IMR-90 (cell line): Measurements from ENCODE around the gene TRIM47. TPM values are rescaled to one million over a fixed set of nuclear protein-coding genes. Genes with fewer than 3 reads are reported as not detected.

ENCODE experiments used
- ATAC-seq: fragments of 200-7000 bp; cut with Tn5 transposase; 2 replicates; pipeline ENCODE4 v1.9.1; 2020; ENCODE audit warnings: low read depth, mild to moderate bottlenecking, moderate library complexity
- BruUV-seq: library from RNA; stranded (reverse); fragments of 400-500 nt; replicated peaks from 2 replicates; lab custom pipeline; 2021; lab: Mats Ljungman, UMichigan
- CTCF ChIA-PET: fragments of 300-600 bp; formaldehyde crosslinking; extraction: SDS; loops from one replicate; lab custom pipeline; 2021; ENCODE audit warnings: antibody characterized with exemption; lab: Yijun Ruan, JAX
- POLR2A ChIA-PET: fragments of 300-600 bp; sonication (Branson Sonifier 250); formaldehyde crosslinking; loops from one replicate; lab custom pipeline; 2022; ENCODE audit warnings: antibody characterized with exemption; ENCODE audit not compliant: unreplicated experiment; lab: Charles Lee
- DNase-seq: peaks from one replicate; pipeline ENCODE4 v3.0.0; 2013
- H2AFZ ChIP-seq: replicated peaks from 2 replicates; pipeline ENCODE3; 2013; ENCODE audit warnings: low read length, mild to moderate bottlenecking; ENCODE audit not compliant: poor library complexity
- H2AK5ac ChIP-seq: 2 replicates; pipeline ENCODE4 v1.6.1; 2013; ENCODE audit warnings: low read depth, low read length, inconsistent platforms
- H2AK9ac ChIP-seq: replicated peaks from 2 replicates; pipeline ENCODE3; 2013; ENCODE audit warnings: mild to moderate bottlenecking, low read depth, low read length, moderate library complexity; ENCODE audit not compliant: poor library complexity
- H2BK120ac ChIP-seq: 2 replicates; pipeline ENCODE4 v1.6.1; 2013; ENCODE audit warnings: low read depth, low read length, inconsistent platforms
- H2BK15ac ChIP-seq: 3 replicates; pipeline ENCODE4 v1.6.1; 2013; ENCODE audit warnings: low read depth, low read length, inconsistent platforms
- H2BK20ac ChIP-seq: 2 replicates; pipeline ENCODE4 v1.6.1; 2013; ENCODE audit warnings: low read depth, mild to moderate bottlenecking, inconsistent platforms, low read length, moderate library complexity
- H2BK5ac ChIP-seq: 2 replicates; pipeline ENCODE4 v1.6.1; 2013; ENCODE audit warnings: mild to moderate bottlenecking, low read depth, low read length, inconsistent platforms; ENCODE audit not compliant: poor library complexity, severe bottlenecking
- H3K14ac ChIP-seq: replicated peaks from 2 replicates; pipeline ENCODE4 v1.6.1; 2013; ENCODE audit warnings: low read depth, low read length, inconsistent platforms
- H3K18ac ChIP-seq: 2 replicates; pipeline ENCODE4 v1.6.1; 2013; ENCODE audit warnings: low read depth, low read length, control low read depth
- H3K23ac ChIP-seq: 2 replicates; pipeline ENCODE4 v1.6.1; 2013; ENCODE audit warnings: low read depth, low read length, inconsistent platforms
- H3K27ac ChIP-seq: 2 replicates; pipeline ENCODE4 v1.5.1; 2013; ENCODE audit warnings: mild to moderate bottlenecking, control low read depth, low read length; ENCODE audit not compliant: insufficient read depth
- H3K27me3 ChIP-seq: 2 replicates; pipeline ENCODE4 v1.6.1; 2013; ENCODE audit warnings: low read length; ENCODE audit not compliant: control insufficient read depth, insufficient read depth
- H3K36me3 ChIP-seq: 2 replicates; pipeline ENCODE4 v1.6.1; 2013; ENCODE audit warnings: low read length, mixed read lengths; ENCODE audit not compliant: control insufficient read depth, insufficient read depth
- H3K4ac ChIP-seq: 2 replicates; pipeline ENCODE4 v1.6.1; 2013; ENCODE audit warnings: low read depth, low read length, inconsistent platforms
- H3K4me1 ChIP-seq: 2 replicates; pipeline ENCODE4 v1.6.1; 2013; ENCODE audit warnings: low read length, mixed read lengths; ENCODE audit not compliant: control insufficient read depth, insufficient read depth
- H3K4me2 ChIP-seq: 2 replicates; pipeline ENCODE4 v1.6.1; 2013; ENCODE audit warnings: low read depth, mild to moderate bottlenecking, control low read depth, low read length, moderate library complexity
- H3K4me3 ChIP-seq: 2 replicates; pipeline ENCODE4 v1.5.1; 2013; ENCODE audit warnings: low read depth, mild to moderate bottlenecking, control low read depth, low read length, moderate library complexity; ENCODE audit not compliant: insufficient read depth
- H3K56ac ChIP-seq: 2 replicates; pipeline ENCODE4 v1.6.1; 2013; ENCODE audit warnings: low read length, inconsistent platforms; ENCODE audit not compliant: insufficient read depth; ENCODE audit errors: extremely low read depth
- H3K79me1 ChIP-seq, 2 experiments: 2 replicates each; pipeline ENCODE4 v1.6.1; 2013; ENCODE audit warnings: low read length in 2 of 2, inconsistent platforms in 1 of 2, low read depth in 1 of 2
- H3K9ac ChIP-seq: 2 replicates; pipeline ENCODE4 v1.6.1; 2013; ENCODE audit warnings: low read depth, low read length, control low read depth
- H3K9me1 ChIP-seq: 2 replicates; pipeline ENCODE4 v1.6.1; 2013; ENCODE audit warnings: low read length, inconsistent platforms; ENCODE audit not compliant: insufficient read depth
- H3K9me3 ChIP-seq: 2 replicates; pipeline ENCODE4 v1.6.1; 2013; ENCODE audit warnings: low read length; ENCODE audit not compliant: control insufficient read depth, insufficient read depth
- H4K20me1 ChIP-seq: 2 replicates; pipeline ENCODE4 v1.6.1; 2013; ENCODE audit warnings: low read length, inconsistent platforms; ENCODE audit not compliant: insufficient read depth
- H4K5ac ChIP-seq: 2 replicates; pipeline ENCODE4 v1.6.1; 2013; ENCODE audit warnings: mild to moderate bottlenecking, low read depth, low read length, control low read depth
- H4K8ac ChIP-seq, 2 experiments: 2 replicates each; pipeline ENCODE4 v1.6.1; 2013; ENCODE audit warnings: low read depth in 2 of 2, low read length in 2 of 2, control low read depth in 1 of 2, inconsistent platforms in 1 of 2
- H4K91ac ChIP-seq: 2 replicates; pipeline ENCODE4 v1.6.1; 2013; ENCODE audit warnings: low read depth, low read length, inconsistent platforms; ENCODE audit not compliant: insufficient read depth
- BHLHE40 ChIP-seq: fragments of 150-350 bp; IDR thresholded peaks from 2 replicates; pipeline ENCODE4 v1.6.1; 2016; ENCODE audit warnings: mild to moderate bottlenecking, low read depth, low read length
- CEBPB ChIP-seq: IDR thresholded peaks from 2 replicates; pipeline ENCODE4 v1.6.1; 2012; ENCODE audit warnings: low read depth, low read length, improper control_type of control experiment
- CHD1 ChIP-seq: IDR thresholded peaks from 2 replicates; pipeline ENCODE4 v1.6.1; 2012; ENCODE audit warnings: low read depth, low read length, improper control_type of control experiment
- MAFK ChIP-seq: IDR thresholded peaks from 2 replicates; pipeline ENCODE4 v1.6.1; 2012; ENCODE audit warnings: low read depth, low read length, improper control_type of control experiment
- MAZ ChIP-seq: IDR thresholded peaks from 2 replicates; pipeline ENCODE4 v1.6.1; 2012; ENCODE audit warnings: low read depth, mild to moderate bottlenecking, low read length, improper control_type of control experiment, moderate library complexity, borderline replicate concordance
- MXI1 ChIP-seq: IDR thresholded peaks from 2 replicates; pipeline ENCODE4 v1.6.1; 2012; ENCODE audit warnings: low read depth, mild to moderate bottlenecking, low read length, moderate library complexity, borderline replicate concordance
- NFE2L2 ChIP-seq: fragments of 150-350 bp; IDR thresholded peaks from 2 replicates; pipeline ENCODE4 v1.6.1; 2016; ENCODE audit warnings: low read depth, mild to moderate bottlenecking, low read length
- POLR2A ChIP-seq: IDR thresholded peaks from 2 replicates; pipeline ENCODE4 v1.6.1; 2012; ENCODE audit warnings: mild to moderate bottlenecking, low read depth, low read length
- RAD21 ChIP-seq: IDR thresholded peaks from 2 replicates; pipeline ENCODE4 v1.6.1; 2012; ENCODE audit warnings: low read length, improper control_type of control experiment
- RCOR1 ChIP-seq: IDR thresholded peaks from 2 replicates; pipeline ENCODE4 v1.6.1; 2012; ENCODE audit warnings: mild to moderate bottlenecking, low read length, improper control_type of control experiment; ENCODE audit not compliant: insufficient replicate concordance
- RFX5 ChIP-seq: IDR thresholded peaks from 2 replicates; pipeline ENCODE4 v1.8.0; 2012; ENCODE audit warnings: low read depth, mild to moderate bottlenecking, low read length, moderate library complexity
- SMC3 ChIP-seq: fragments of 150-350 bp; IDR thresholded peaks from 2 replicates; pipeline ENCODE4 v1.6.1; 2016; ENCODE audit warnings: low read depth, mild to moderate bottlenecking, antibody characterized with exemption, low read length, moderate library complexity
- WGBS, 2 experiments: methylation state at CpG; one replicate each; pipeline versions ENCODE4 v1.1.5 to v1.1.7; 2013; ENCODE audit warnings: missing lambda C conversion rate in 2 of 2; ENCODE audit not compliant: insufficient read length in 1 of 2; ENCODE audit errors: extremely low coverage in 2 of 2; 5-methylcytosine and 5-hydroxymethylcytosine counted together
- dilution Hi-C: fragments of 300-500 bp; cut with HindIII; formaldehyde crosslinking; loops from one replicate; pipeline ENCODE4 v1.14.3; 2018; ENCODE audit warnings: low sequenced_read_pairs; ENCODE audit not compliant: unreplicated experiment
- in situ Hi-C: fragments of 300-500 bp; cut with MboI; formaldehyde crosslinking; loops from 3 replicates; pipeline ENCODE4 v1.14.3; 2019; ENCODE audit warnings: low sequenced_read_pairs, inconsistent platforms, mixed read lengths
- intact Hi-C: fragments of 100-400 bp; cut with micrococcal nuclease; formaldehyde crosslinking; loops from 2 replicates; pipeline ENCODE4 v1.10.0; 2022
- polyA plus RNA-seq, 3 experiments: library from polyadenylated mRNA; depleted of rRNA; stranded (reverse); fragments of >200 nt; gene quantifications; 2 replicates each; pipeline ENCODE4 v1.2.3, GENCODE V29; 2012; ENCODE audit warnings: low replicate concordance in 1 of 3
- total RNA-seq: library from RNA; depleted of rRNA; stranded (reverse); fragments of >200 nt; gene quantifications from 2 replicates; pipeline ENCODE4 v1.2.3, GENCODE V29; 2012
- TF ChIP-seq, protein P1 (sequence below): fragments of 150-350 bp; IDR thresholded peaks from 2 replicates; pipeline ENCODE4 v1.6.1; 2017; ENCODE audit warnings: mild to moderate bottlenecking, antibody characterized with exemption, low read length, low read depth
- TF ChIP-seq, protein P2 (sequence below): fragments of 150-350 bp; IDR thresholded peaks from 2 replicates; pipeline ENCODE4 v1.6.1; 2016; ENCODE audit warnings: low read depth, mild to moderate bottlenecking, low read length, moderate library complexity, borderline replicate concordance
- TF ChIP-seq, protein P3 (sequence below): conservative IDR thresholded peaks from 2 replicates; pipeline ENCODE4 v1.5.1; 2012; ENCODE audit warnings: mild to moderate bottlenecking, low read depth, low read length, improper control_type of control experiment

Gene TRIM47
- total and polyA plus RNA-seq, 2 of the 4 experiments (the other 2 are of a cell fraction) = 1.4 to 7.5 TPM

DNA sequence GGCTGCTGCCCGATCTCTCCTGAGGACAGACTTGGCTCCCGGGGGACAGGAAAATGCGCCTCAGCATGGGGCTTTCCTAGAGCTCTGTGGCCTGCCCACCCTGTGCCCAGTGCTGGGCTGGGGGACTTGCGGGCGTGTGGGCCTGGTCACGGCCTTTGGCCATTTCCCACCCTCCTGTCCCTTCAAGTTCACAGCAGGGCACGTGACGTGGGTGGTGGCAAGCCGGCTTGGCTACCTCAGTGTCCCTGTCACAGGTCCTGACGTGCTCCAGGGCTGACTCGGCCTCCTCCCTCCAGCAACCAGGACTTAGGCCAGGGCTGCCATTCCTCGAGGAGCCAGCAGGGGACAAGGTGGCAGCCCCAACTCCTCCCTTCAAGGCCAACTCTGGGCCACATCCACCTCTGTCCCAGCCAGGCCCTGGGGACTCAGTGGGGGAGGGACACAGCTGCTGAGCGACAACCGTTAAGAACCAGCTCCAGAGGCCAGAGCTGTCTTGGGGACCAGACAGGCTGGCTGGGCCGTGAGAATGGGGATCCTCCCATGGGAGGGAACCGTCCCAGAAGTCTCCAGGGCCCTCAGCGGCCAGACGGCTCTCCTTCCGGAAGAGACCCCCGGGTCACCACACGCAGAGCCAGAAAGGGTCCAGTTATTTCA lies 33.2 kb downstream of the TRIM47 start:
- Histone ChIP-seq H4K91ac (peak overlapping the region; percentile 66), H3K4me2 (no peak overlapping the region), H2BK120ac (peak overlapping the region; percentile 88), H3K23ac (no peak overlapping the region; the same call in 1 of the 2 replicates), H3K9me1 (0 out of 2 replicates have a peak, but pooled peaks cover 4% of the 10 kb centered on the region), H3K27me3 (no peaks in the 10 kb centered on the region), H2BK20ac (no peak overlapping the region; the same call in 1 of the 2 replicates), H3K27ac (peak overlapping the region; percentile 26), H4K20me1 (peaks cover 7% of the 10 kb centered on the region), H3K36me3 (peaks cover 40% of the 10 kb centered on the region), H3K56ac (no peak overlapping the region), H3K9ac (no peak overlapping the region), H2AK5ac (peak overlapping the region; percentile 86), H3K18ac (no peak overlapping the region), H2AK9ac (peak overlapping the region; percentile 98), H4K5ac (no peak overlapping the region), H3K4ac (peak overlapping the region; percentile 85), H2BK5ac (peak overlapping the region; percentile 82), H2AFZ (peak overlapping the region; percentile 88), H4K8ac (peak overlapping the region; percentile 4 to 83; a peak in 3 of 4 replicates), H3K9me3 (no peaks in the 10 kb centered on the region), H3K79me1 (0 out of 4 replicates have a peak, but pooled peaks cover 0 to 2% of the 10 kb centered on the region in 2 experiments), H2BK15ac (no peak overlapping the region; the same call in 2 of the 3 replicates), H3K4me1 (peaks cover 6% of the 10 kb centered on the region), H3K14ac (peak overlapping the region; percentile 63), H3K4me3 (no peak overlapping the region)
- peak; percentile 73 for DNase-seq
- ChIA-PET CTCF (no interaction called here), POLR2A (no interaction called here)
- in situ Hi-C loops (no loop called here), dilution Hi-C loops (no loop called here), intact Hi-C loops (no loop called here)
- ATAC-seq = peak; percentile 95
- WGBS, 2 experiments = 48% methylated on average over 10 of the region's 21 CpGs; no CpG with 5 or more reads in 1 of the 2 experiments
- no TSS peak for BruUV-seq
- TF ChIP-seq POLR2A (no peak), CHD1 (no peak), RAD21 (peak; percentile 45), MAFK (no peak), CEBPB (no peak), NFE2L2 (no peak), BHLHE40 (peak; percentile 85), MXI1 (no peak), MAZ (no peak), RCOR1 (no peak), SMC3 (0 out of 2 replicates have a peak, but pooled peaks have one; percentile 32), RFX5 (no peak)
- TF ChIP-seq, protein P1, sequence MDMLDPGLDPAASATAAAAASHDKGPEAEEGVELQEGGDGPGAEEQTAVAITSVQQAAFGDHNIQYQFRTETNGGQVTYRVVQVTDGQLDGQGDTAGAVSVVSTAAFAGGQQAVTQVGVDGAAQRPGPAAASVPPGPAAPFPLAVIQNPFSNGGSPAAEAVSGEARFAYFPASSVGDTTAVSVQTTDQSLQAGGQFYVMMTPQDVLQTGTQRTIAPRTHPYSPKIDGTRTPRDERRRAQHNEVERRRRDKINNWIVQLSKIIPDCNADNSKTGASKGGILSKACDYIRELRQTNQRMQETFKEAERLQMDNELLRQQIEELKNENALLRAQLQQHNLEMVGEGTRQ = peak; percentile 84
- TF ChIP-seq, protein P2, sequence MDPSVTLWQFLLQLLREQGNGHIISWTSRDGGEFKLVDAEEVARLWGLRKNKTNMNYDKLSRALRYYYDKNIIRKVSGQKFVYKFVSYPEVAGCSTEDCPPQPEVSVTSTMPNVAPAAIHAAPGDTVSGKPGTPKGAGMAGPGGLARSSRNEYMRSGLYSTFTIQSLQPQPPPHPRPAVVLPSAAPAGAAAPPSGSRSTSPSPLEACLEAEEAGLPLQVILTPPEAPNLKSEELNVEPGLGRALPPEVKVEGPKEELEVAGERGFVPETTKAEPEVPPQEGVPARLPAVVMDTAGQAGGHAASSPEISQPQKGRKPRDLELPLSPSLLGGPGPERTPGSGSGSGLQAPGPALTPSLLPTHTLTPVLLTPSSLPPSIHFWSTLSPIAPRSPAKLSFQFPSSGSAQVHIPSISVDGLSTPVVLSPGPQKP = no peak
- TF ChIP-seq, protein P3, sequence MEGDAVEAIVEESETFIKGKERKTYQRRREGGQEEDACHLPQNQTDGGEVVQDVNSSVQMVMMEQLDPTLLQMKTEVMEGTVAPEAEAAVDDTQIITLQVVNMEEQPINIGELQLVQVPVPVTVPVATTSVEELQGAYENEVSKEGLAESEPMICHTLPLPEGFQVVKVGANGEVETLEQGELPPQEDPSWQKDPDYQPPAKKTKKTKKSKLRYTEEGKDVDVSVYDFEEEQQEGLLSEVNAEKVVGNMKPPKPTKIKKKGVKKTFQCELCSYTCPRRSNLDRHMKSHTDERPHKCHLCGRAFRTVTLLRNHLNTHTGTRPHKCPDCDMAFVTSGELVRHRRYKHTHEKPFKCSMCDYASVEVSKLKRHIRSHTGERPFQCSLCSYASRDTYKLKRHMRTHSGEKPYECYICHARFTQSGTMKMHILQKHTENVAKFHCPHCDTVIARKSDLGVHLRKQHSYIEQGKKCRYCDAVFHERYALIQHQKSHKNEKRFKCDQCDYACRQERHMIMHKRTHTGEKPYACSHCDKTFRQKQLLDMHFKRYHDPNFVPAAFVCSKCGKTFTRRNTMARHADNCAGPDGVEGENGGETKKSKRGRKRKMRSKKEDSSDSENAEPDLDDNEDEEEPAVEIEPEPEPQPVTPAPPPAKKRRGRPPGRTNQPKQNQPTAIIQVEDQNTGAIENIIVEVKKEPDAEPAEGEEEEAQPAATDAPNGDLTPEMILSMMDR = peak; percentile 62
